ENCODE measurements around the gene TLR2. TPM values are rescaled to one million over a fixed set of nuclear protein-coding genes. Genes with fewer than 3 reads are reported as not detected.
A peak's percentile ranks its signal among the peaks of the same experiment; 100 is the strongest.

The TLR2 gene
- total and polyA plus RNA-seq, 10 of the 15 experiments (the other 5 are each of a cell fraction or from before 2014, with no cell fraction given): under 0.01 to 0.19 (median 0.06) TPM; not detected in 4

GRCh38 chr4:153649572-153649991 is 34.5 kb upstream of the TLR2 start (continued):
- TF ChIP-seq SPI1 (IDR thresholded peaks at IDR 0.05; ENCODE audit: borderline replicate concordance, insufficient read depth, low read depth, low read length) (no peak), CHD4 (IDR thresholded peaks at IDR 0.05) (no peak), ZBTB40 (IDR thresholded peaks at IDR 0.05; ENCODE audit: borderline replicate concordance) (no peak), IRF4 (IDR thresholded peaks at IDR 0.05; ENCODE audit: low read depth, low read length) (no peak), SRF (IDR thresholded peaks at IDR 0.05; ENCODE audit: low read depth in 2 of 2, low read length in 2 of 2) (no peak), CTCF (IDR thresholded peaks at IDR 0.05 in 2 of 3, conservative IDR thresholded peaks at IDR 0.05 in 1 of 3; ENCODE audit: control insufficient read depth in 2 of 3, extremely low read depth in 1 of 3, insufficient read depth in 1 of 3, low read depth in 3 of 3, low read length in 3 of 3) (peak; percentile 39 to 50 (median 48); a peak in 5 of 6 replicates), RFX5 (IDR thresholded peaks at IDR 0.05; ENCODE audit: low read depth, low read length) (no peak)

Measured in GM12878 (cell line).